ENCODE data around the gene ACP4. TPM values are rescaled to one million over a fixed set of nuclear protein-coding genes. Genes with fewer than 3 reads are reported as not detected.

ACP4 gene
- total RNA-seq, 1 donor from 2014 or later: not detected

DNA sequence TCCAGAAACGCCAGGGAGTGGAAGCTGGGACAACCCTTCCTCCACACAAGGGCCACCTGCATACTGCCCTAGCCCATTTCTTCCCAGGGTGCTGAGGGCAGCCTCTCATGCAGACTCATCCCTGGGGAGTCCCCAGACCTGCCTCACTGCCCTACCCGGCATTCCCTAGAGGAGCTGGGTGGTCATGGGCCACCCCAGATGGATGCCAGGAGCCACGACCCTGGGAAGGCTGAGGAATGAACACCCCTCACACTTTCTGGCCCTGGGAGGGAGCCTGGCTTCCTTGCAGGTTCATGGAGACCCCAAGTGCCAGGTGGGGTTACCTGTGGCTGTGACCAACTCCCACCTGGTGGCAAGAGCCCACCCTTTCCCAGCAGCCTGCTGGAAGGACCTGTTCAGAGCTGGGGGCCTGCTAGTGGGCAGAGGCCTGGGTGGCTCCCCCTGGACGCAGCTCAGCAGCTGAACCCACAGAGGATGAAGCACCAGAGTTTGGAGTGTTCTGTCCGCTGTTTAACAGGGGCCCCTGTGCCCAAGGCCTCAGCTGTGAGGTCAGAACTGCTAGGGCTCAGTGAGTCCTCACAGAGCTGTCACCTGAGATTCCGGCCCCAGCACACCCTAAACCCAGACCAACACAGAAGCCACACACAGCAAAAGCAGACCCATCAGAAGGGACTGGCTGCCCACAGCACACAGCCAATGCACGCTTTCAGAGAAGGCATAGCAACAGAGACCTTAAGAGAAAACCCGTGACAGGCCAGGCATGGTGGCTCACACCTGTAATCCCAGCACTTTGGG lies 6.6 kb downstream of the ACP4 start:
- intact Hi-C loops (cut with micrococcal nuclease): no loop called here
- ChIA-PET CTCF (no interaction called here), POLR2A (interaction anchor here (3.4 kb wide), 1 partner anchor 7 kb away, joined by 14 read pairs; no protein-coding TSS in a partner anchor)
- no peaks in the 10 kb centered on the region for H3K9me3 Mint-ChIP-seq
- no peak overlapping the region for H3K27ac Mint-ChIP-seq
- no peak for ATAC-seq (ENCODE audit: low read depth)
- H3K4me3 Mint-ChIP-seq: no peak overlapping the region
- peaks cover 17% of the 10 kb centered on the region for H3K4me1 Mint-ChIP-seq
- DNase-seq: no peak
- TF ChIP-seq, protein P1, sequence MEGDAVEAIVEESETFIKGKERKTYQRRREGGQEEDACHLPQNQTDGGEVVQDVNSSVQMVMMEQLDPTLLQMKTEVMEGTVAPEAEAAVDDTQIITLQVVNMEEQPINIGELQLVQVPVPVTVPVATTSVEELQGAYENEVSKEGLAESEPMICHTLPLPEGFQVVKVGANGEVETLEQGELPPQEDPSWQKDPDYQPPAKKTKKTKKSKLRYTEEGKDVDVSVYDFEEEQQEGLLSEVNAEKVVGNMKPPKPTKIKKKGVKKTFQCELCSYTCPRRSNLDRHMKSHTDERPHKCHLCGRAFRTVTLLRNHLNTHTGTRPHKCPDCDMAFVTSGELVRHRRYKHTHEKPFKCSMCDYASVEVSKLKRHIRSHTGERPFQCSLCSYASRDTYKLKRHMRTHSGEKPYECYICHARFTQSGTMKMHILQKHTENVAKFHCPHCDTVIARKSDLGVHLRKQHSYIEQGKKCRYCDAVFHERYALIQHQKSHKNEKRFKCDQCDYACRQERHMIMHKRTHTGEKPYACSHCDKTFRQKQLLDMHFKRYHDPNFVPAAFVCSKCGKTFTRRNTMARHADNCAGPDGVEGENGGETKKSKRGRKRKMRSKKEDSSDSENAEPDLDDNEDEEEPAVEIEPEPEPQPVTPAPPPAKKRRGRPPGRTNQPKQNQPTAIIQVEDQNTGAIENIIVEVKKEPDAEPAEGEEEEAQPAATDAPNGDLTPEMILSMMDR (IDR thresholded peaks at IDR 0.05): no peak
- no peaks in the 10 kb centered on the region for H3K27me3 Mint-ChIP-seq
- peaks cover 39% of the 10 kb centered on the region for H3K36me3 Mint-ChIP-seq (ENCODE audit: low read depth)

DNA sequence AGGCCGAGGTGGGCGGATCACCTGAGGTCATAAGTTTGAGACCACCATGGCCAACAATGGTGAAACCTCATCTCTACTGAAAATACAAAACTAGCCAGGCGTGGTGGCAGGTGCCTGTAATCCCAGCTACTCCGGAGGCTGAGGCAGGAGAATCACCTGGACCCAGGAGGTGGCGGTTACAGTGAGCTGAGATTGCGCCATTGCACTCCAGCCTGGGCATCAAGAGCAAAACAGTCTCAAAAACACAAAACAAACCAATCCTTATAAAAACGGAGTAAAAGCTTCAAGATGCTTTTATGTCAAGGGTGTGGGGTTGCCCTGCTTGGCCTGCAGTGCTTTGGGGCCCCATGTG lies 7.2 kb downstream of the ACP4 start:
- peaks cover 42% of the 10 kb centered on the region for H3K36me3 Mint-ChIP-seq (ENCODE audit: low read depth)
- DNase-seq: no peak
- intact Hi-C loops (cut with micrococcal nuclease): no loop called here

GRCh38 chr19:50797781-50798658 lies 7.8 kb downstream of the ACP4 start:
- no peak overlapping the region for H3K4me3 Mint-ChIP-seq
- CTCF ChIA-PET: no interaction called here
- POLR2A ChIA-PET: no interaction called here
- H3K9me3 Mint-ChIP-seq: no peaks in the 10 kb centered on the region
- ATAC-seq (ENCODE audit: low read depth): no peak
- intact Hi-C loops (cut with micrococcal nuclease): no loop called here
- DNase-seq: no peak
- H3K36me3 Mint-ChIP-seq (ENCODE audit: low read depth): peaks cover 45% of the 10 kb centered on the region
- H3K27me3 Mint-ChIP-seq: no peaks in the 10 kb centered on the region
- no peak overlapping the region for H3K27ac Mint-ChIP-seq
- TF ChIP-seq, protein P1 (IDR thresholded peaks at IDR 0.05): no peak
- H3K4me1 Mint-ChIP-seq: peaks cover 25% of the 10 kb centered on the region

More for the DNA sequence above, 7.2 kb downstream of the ACP4 start:
- no peak overlapping the region for H3K27ac Mint-ChIP-seq
- H3K4me1 Mint-ChIP-seq: peaks cover 19% of the 10 kb centered on the region
- ATAC-seq (ENCODE audit: low read depth): no peak
- no peaks in the 10 kb centered on the region for H3K27me3 Mint-ChIP-seq
- H3K4me3 Mint-ChIP-seq: no peak overlapping the region
- CTCF ChIA-PET: no interaction called here
- no peaks in the 10 kb centered on the region for H3K9me3 Mint-ChIP-seq
- POLR2A ChIA-PET: no interaction called here
- TF ChIP-seq, protein P1 (IDR thresholded peaks at IDR 0.05): no peak

DNA sequence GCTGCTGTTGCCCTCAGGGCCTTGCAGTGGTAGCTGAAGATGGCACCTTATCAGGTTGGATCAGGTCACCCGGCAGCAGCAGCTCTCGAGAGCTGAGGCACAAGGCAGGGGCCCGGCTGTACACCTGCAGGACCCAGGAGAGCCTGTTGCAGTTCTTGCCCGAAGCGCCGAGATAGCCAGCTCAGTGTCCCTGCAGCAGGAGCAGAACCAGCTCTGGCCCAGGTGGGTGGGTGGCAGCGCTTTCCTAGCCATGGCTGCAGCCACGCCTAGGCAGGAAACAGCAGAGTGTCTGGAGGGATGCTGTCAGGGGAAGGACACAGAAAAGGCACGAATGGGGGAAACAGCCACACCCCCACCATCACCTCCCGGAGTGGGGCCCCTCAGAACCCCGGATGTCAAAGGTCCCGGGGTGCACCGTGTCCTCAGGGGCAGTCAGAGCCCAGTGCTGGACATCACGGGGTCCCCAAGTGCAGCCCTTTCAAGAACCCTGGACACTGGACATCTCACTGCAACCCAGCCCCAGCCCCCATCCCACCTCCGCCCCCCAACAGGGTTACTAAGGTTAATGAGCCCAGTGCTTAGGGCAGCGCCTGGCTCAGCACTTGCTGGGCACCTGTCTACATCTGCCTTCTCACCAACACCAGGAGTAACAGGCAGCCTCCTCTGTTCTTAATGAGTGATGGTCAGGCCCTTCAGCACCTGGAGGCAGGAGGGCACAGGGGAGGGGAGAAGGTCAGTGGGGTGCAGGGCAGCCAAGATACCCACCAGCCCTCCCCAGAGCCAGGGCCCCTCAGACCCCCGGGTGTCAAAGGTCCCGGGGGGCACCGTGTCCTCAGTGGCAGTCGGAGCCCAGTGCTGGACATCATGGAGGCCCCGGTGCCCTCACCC lies 8.7 kb downstream of the ACP4 start:
- intact Hi-C loops (cut with micrococcal nuclease): no loop called here
- ChIA-PET POLR2A (no interaction called here), CTCF (no interaction called here)
- Mint-ChIP-seq H3K4me3 (no peak overlapping the region), H3K27ac (no peak overlapping the region), H3K4me1 (peaks cover 31% of the 10 kb centered on the region), H3K36me3 (ENCODE audit: low read depth) (peaks cover 47% of the 10 kb centered on the region), H3K9me3 (no peaks in the 10 kb centered on the region), H3K27me3 (no peaks in the 10 kb centered on the region)
- no peak for DNase-seq
- ATAC-seq (ENCODE audit: low read depth): no peak
- TF ChIP-seq, protein P1 (IDR thresholded peaks at IDR 0.05): no peak

Data from activated B cell treated with CpG ODN at 0.5 μM for 24 hours (primary cell).